Fibroblast of lung (primary cell): Measurements from ENCODE around the gene C10orf88. TPM values are rescaled to one million over a fixed set of nuclear protein-coding genes. Genes with fewer than 3 reads are reported as not detected.

Experiments used
- DNase-seq, 2 donors: peaks; one replicate each; pipeline versions ENCODE4 v3.0.0 to v3.0.0-alpha.2; 2010; ENCODE audit warnings: low read depth in 2 of 2
- H2AFZ ChIP-seq: 2 replicates; pipeline ENCODE4 v1.5.1; 2012; ENCODE audit warnings: low read length, control low read depth, inconsistent platforms
- H3K27ac ChIP-seq: 2 replicates; pipeline ENCODE4 v1.5.1; 2011; ENCODE audit warnings: low read length, control low read depth; ENCODE audit not compliant: insufficient read depth
- H3K27me3 ChIP-seq: 2 replicates; pipeline ENCODE4 v1.5.1; 2011; ENCODE audit warnings: mild to moderate bottlenecking, low read length; ENCODE audit not compliant: control insufficient read depth, insufficient read depth
- H3K36me3 ChIP-seq: 2 replicates; pipeline ENCODE4 v1.5.1; 2011; ENCODE audit warnings: low read length; ENCODE audit not compliant: control insufficient read depth, insufficient read depth
- H3K4me1 ChIP-seq: 2 replicates; pipeline ENCODE4 v1.5.1; 2011; ENCODE audit warnings: low read length; ENCODE audit not compliant: control insufficient read depth, insufficient read depth; ENCODE audit errors: extremely low read depth
- H3K4me2 ChIP-seq: 2 replicates; pipeline ENCODE4 v1.5.1; 2011; ENCODE audit warnings: low read length, control low read depth; ENCODE audit not compliant: insufficient read depth; ENCODE audit errors: extremely low read depth
- H3K4me3 ChIP-seq, 4 experiments: fragments of 200-600 bp in 1 of 4; sonication (generic) in 1 of 4; replicated peaks in 1 of 4; 2 replicates each; pipeline ENCODE4 v1.5.1; 2011 to 2016; ENCODE audit warnings: low read length in 4 of 4, low read depth in 3 of 4, mild to moderate bottlenecking in 3 of 4, control low read depth in 2 of 4, inconsistent platforms in 1 of 4, mixed read lengths in 1 of 4; ENCODE audit not compliant: insufficient read depth in 1 of 4; ENCODE audit errors: control extremely low read depth in 1 of 4
- H3K79me2 ChIP-seq: 2 replicates; pipeline ENCODE4 v1.5.1; 2012; ENCODE audit warnings: mild to moderate bottlenecking, low read length, inconsistent platforms; ENCODE audit not compliant: control insufficient read depth, insufficient read depth
- H3K9ac ChIP-seq: 2 replicates; pipeline ENCODE4 v1.5.1; 2011; ENCODE audit warnings: mild to moderate bottlenecking, low read length, control low read depth; ENCODE audit not compliant: insufficient read depth
- H3K9me3 ChIP-seq: 2 replicates; pipeline ENCODE4 v1.5.1; 2012; ENCODE audit warnings: low read depth, low read length; ENCODE audit not compliant: control insufficient read depth, insufficient read depth
- H4K20me1 ChIP-seq: 2 replicates; pipeline ENCODE4 v1.5.1; 2011; ENCODE audit warnings: low read length; ENCODE audit not compliant: control insufficient read depth, insufficient read depth; ENCODE audit errors: extremely low read depth
- CTCF ChIP-seq, 2 donors: IDR thresholded peaks in 1 of 2; conservative IDR thresholded peaks in 1 of 2; 1 replicate in 1 of 2; 2 replicates in 1 of 2; pipeline ENCODE4 v1.5.1; 2011 to 2012; ENCODE audit warnings: low read length in 2 of 2, control low read depth in 1 of 2, inconsistent platforms in 1 of 2, low read depth in 1 of 2, mild to moderate bottlenecking in 1 of 2
- EZH2 ChIP-seq: IDR thresholded peaks from 2 replicates; pipeline ENCODE4 v1.5.1; 2012; ENCODE audit warnings: low read length, control low read depth, mild to moderate bottlenecking; ENCODE audit errors: missing control alignments
- polyA plus RNA-seq, 2 donors: library from polyadenylated mRNA; depleted of rRNA in 1 of 2; stranded (reverse) in 1 of 2; unstranded in 1 of 2; fragments of >200 nt; gene quantifications; 2 replicates each; pipeline ENCODE4 v1.2.1, GENCODE V29; 2011 to 2012; ENCODE audit warnings: missing spikeins in 1 of 2
- total RNA-seq: library from RNA; depleted of rRNA; stranded (reverse); fragments of >200 nt; gene quantifications from 2 replicates; pipeline ENCODE4 v1.2.1, GENCODE V29; 2014

Gene C10orf88
- total and polyA plus RNA-seq, 2 donors (not counting 1 experiment from before 2014, with no cell fraction given): 9.2 to 25.1 TPM

DNA sequence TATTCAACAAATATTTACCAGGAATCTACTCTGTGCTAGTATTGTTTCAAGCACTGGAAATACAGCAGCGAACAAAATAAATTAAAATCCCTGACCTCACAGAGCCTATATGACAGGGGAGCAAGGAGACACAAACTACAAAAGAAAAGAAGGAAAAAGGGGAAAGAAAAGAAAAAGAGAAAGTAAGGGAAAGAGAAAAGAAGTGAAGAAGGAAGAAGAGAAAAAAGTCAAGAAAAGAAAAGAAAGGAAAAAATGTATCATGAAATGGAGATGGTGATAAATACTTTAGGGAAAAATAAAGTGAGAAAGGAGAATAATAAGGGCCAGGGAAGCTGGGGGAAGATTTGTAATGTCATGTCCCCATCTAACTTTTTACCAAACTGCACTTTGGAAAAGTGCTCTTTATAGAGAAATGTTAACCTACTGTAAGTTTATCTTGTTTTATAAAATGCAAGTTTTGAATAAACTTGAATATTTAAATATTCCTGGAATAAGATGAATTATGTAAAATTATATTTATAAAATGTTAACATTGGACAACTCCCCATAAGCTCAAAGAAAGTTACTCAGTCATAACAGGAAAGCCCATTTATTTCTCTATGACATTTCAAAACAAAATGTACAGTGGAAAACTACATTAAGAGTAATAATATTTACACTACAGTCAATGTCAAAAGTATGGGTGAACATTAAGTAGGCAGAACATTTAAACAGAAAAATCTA is 14.7 kb downstream of the C10orf88 start:
- Histone ChIP-seq H3K4me2 (no peak overlapping the region), H3K9me3 (no peaks in the 10 kb centered on the region), H3K27me3 (no peaks in the 10 kb centered on the region), H3K36me3 (peaks cover 1% of the 10 kb centered on the region), H3K27ac (peak overlapping the region; percentile 0), H3K4me1 (peaks cover 2% of the 10 kb centered on the region), H3K9ac (no peak overlapping the region), H3K79me2 (peaks cover 4% of the 10 kb centered on the region), H2AFZ (no peak overlapping the region), H4K20me1 (no peaks in the 10 kb centered on the region), H3K4me3 (no peak overlapping the region)
- TF ChIP-seq EZH2 (no peak), CTCF (conservative IDR thresholded peaks at IDR 0.05 in 1 of 2, IDR thresholded peaks at IDR 0.05 in 1 of 2; ENCODE audit: low read depth in 1 of 2, low read length in 2 of 2) (no peak)
- no peak for DNase-seq

GRCh38 chr10:122931088-122931906 is 22.7 kb downstream of the C10orf88 start:
- no peaks in the 10 kb centered on the region for H4K20me1 ChIP-seq
- DNase-seq: no peak
- H3K27ac ChIP-seq: no peak overlapping the region

More at GRCh38 chr10:122931088-122931906, 22.7 kb downstream of the C10orf88 start:
- no peaks in the 10 kb centered on the region for H3K36me3 ChIP-seq
- no peak for TF ChIP-seq EZH2
- no peak for TF ChIP-seq CTCF (conservative IDR thresholded peaks at IDR 0.05 in 1 of 2, IDR thresholded peaks at IDR 0.05 in 1 of 2; ENCODE audit: low read depth in 1 of 2, low read length in 2 of 2)
- H2AFZ ChIP-seq: no peak overlapping the region
- H3K4me2 ChIP-seq: no peak overlapping the region
- H3K9me3 ChIP-seq: no peaks in the 10 kb centered on the region
- no peaks in the 10 kb centered on the region for H3K27me3 ChIP-seq
- no peaks in the 10 kb centered on the region for H3K79me2 ChIP-seq
- no peak overlapping the region for H3K9ac ChIP-seq
- no peak overlapping the region for H3K4me3 ChIP-seq
- no peaks in the 10 kb centered on the region for H3K4me1 ChIP-seq
